OCI-LY7 (cell line): Measurements from ENCODE around the gene ARHGAP29.

Source experiments
- EZH2phosphoT487 ChIP-seq: fragments of 200-600 bp; sonication (generic); IDR thresholded peaks from 2 replicates; pipeline ENCODE4 v1.6.1; 2018; ENCODE audit warnings: low read depth, borderline replicate concordance, mild to moderate bottlenecking, mixed run types, antibody characterized with exemption, low read length, moderate library complexity, mixed read lengths
- TF ChIP-seq, protein P1 (sequence below): fragments of 200-600 bp; sonication (generic); conservative IDR thresholded peaks from 2 replicates; pipeline ENCODE4 v1.5.1; 2014; ENCODE audit warnings: mild to moderate bottlenecking, antibody characterized with exemption, low read length, moderate library complexity, mixed read lengths

- TF ChIP-seq, protein P1, sequence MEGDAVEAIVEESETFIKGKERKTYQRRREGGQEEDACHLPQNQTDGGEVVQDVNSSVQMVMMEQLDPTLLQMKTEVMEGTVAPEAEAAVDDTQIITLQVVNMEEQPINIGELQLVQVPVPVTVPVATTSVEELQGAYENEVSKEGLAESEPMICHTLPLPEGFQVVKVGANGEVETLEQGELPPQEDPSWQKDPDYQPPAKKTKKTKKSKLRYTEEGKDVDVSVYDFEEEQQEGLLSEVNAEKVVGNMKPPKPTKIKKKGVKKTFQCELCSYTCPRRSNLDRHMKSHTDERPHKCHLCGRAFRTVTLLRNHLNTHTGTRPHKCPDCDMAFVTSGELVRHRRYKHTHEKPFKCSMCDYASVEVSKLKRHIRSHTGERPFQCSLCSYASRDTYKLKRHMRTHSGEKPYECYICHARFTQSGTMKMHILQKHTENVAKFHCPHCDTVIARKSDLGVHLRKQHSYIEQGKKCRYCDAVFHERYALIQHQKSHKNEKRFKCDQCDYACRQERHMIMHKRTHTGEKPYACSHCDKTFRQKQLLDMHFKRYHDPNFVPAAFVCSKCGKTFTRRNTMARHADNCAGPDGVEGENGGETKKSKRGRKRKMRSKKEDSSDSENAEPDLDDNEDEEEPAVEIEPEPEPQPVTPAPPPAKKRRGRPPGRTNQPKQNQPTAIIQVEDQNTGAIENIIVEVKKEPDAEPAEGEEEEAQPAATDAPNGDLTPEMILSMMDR, result peak; percentile 73
- no peak for TF ChIP-seq EZH2phosphoT487
These were observed 3.4 kb upstream of the ARHGAP29 start for GRCh38 chr1:94240822-94241221.
